Measurements from ENCODE around the gene MAD1L1.

Gene MAD1L1

DNA sequence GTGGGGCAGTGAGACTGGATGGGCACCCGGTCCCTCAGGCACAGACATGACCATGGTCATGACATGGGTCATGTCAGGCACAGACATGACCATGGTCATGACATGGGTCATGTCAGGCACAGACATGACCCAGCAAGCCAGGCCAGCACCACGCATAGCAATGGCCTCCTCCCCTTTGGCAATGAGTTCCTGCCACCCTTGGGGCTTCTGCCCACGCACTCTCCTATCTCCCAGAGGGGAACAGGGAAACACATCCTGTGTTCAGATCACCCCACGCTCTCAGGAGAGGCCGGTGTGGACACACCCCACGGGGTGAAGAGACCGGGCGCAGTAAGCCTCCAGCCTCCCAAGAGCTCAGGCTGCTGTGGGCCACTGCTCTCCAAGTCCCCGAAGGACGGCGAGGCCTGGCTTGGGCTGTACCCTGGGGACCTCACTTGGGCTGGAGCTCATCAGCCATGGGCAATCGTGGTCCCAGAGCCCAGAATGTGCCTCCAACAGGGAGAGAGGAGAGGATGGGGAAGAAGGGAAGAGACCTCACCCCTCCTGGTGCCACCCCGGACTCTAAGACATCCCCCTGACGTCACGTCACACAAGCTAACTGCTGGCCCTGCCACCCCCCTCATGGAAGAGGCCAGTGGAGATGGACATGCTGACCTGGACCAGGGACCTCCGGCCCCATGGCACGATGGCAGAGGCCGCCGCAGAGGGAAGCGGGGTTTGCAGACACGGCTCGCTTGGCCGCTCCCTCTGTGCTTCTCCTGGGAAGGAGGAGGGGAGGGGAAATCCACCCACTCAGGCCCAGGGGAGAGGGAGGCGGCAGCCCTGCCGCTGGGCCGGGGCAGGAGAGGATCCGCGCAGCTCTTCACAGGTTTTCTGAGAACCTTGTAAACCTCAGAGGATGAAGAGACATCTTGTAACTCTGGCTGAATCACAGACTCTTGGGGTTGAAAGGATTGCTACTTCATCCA is 293.0 kb downstream of the MAD1L1 start:
- no peaks in the 10 kb centered on the region for H4K20me1 ChIP-seq (ENCODE audit: control insufficient read depth, insufficient read depth, low read depth, low read length)
- peak overlapping the region; percentile 87 for H3K4me2 ChIP-seq (ENCODE audit: low read length)
- peaks cover 4% of the 10 kb centered on the region for H3F3A ChIP-seq (ENCODE audit: control insufficient read depth, insufficient read depth)
- H3K4me1 ChIP-seq (ENCODE audit: control insufficient read depth, low read length), result peaks cover 36% of the 10 kb centered on the region
- H3K9me2 ChIP-seq (replicated peaks; ENCODE audit: control insufficient read depth, low read length), result no peaks in the 10 kb centered on the region
- 0 out of 2 replicates have a peak, but pooled peaks cover 2% of the 10 kb centered on the region for H3K9me3 ChIP-seq (ENCODE audit: control insufficient read depth, insufficient read depth, low read length)
- no peaks in the 10 kb centered on the region for H3K27me3 ChIP-seq (ENCODE audit: control insufficient read depth, low read length)
- peak overlapping the region; percentile 73 for H3K4me3 ChIP-seq (ENCODE audit: low read length)
- H3K27ac ChIP-seq (ENCODE audit: low read depth, low read length), result peak overlapping the region; percentile 85
- TF ChIP-seq CTCF (IDR thresholded peaks at IDR 0.05; ENCODE audit: low read depth, low read length, poor library complexity, severe bottlenecking) (no peak), EZH2phosphoT487 (IDR thresholded peaks at IDR 0.05; ENCODE audit: borderline replicate concordance, low read length) (no peak)
- H3K36me3 ChIP-seq (ENCODE audit: control insufficient read depth, low read length), result peaks cover 20% of the 10 kb centered on the region
- peaks cover 25% of the 10 kb centered on the region for H3K79me2 ChIP-seq (ENCODE audit: control insufficient read depth, low read length)

DNA sequence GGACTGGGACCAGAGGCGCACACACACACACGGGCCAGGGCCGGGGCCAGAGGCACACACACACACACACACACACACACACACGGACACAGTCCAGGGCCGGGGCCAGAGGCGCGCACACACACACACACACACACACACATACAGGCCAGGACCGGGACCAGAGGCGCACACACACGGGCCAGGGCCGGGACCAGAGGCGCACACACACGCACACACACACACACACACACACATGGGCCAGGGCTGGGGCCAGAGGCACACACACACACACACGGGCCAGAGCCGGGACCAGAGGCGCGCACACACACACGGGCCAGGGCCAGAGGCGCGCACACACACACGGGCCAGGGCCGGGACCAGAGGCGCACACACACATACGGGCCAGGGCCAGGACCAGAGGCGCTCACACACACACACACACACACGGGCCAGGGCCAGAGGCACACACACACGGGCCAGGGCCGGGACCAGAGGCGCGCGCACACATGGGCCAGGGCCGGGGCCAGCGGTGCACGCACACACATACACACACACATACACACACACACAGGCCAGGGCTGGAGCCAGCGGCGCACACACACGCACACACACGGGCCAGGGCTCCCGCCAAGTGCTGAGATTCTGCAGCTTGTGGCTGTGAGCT is 293.8 kb downstream of the MAD1L1 start:
- TF ChIP-seq EZH2phosphoT487 (IDR thresholded peaks at IDR 0.05; ENCODE audit: borderline replicate concordance, low read length) (no peak), CTCF (IDR thresholded peaks at IDR 0.05; ENCODE audit: low read depth, low read length, poor library complexity, severe bottlenecking) (no peak)
- no peaks in the 10 kb centered on the region for H3K27me3 ChIP-seq (ENCODE audit: control insufficient read depth, low read length)
- peaks cover 25% of the 10 kb centered on the region for H3K79me2 ChIP-seq (ENCODE audit: control insufficient read depth, low read length)
- peak overlapping the region; percentile 73 for H3K4me3 ChIP-seq (ENCODE audit: low read length)
- no peaks in the 10 kb centered on the region for H4K20me1 ChIP-seq (ENCODE audit: control insufficient read depth, insufficient read depth, low read depth, low read length)
- peaks cover 4% of the 10 kb centered on the region for H3F3A ChIP-seq (ENCODE audit: control insufficient read depth, insufficient read depth)
- H3K36me3 ChIP-seq (ENCODE audit: control insufficient read depth, low read length), result peaks cover 26% of the 10 kb centered on the region
- H3K4me1 ChIP-seq (ENCODE audit: control insufficient read depth, low read length), result peaks cover 36% of the 10 kb centered on the region
- no peak overlapping the region for H3K27ac ChIP-seq (ENCODE audit: low read depth, low read length)
- no peaks in the 10 kb centered on the region for H3K9me2 ChIP-seq (replicated peaks; ENCODE audit: control insufficient read depth, low read length)
- peaks cover 7% of the 10 kb centered on the region; the same call in 1 of the 2 replicates for H3K9me3 ChIP-seq (ENCODE audit: control insufficient read depth, insufficient read depth, low read length)
- H3K4me2 ChIP-seq (ENCODE audit: low read length), result peak overlapping the region; percentile 87

DNA sequence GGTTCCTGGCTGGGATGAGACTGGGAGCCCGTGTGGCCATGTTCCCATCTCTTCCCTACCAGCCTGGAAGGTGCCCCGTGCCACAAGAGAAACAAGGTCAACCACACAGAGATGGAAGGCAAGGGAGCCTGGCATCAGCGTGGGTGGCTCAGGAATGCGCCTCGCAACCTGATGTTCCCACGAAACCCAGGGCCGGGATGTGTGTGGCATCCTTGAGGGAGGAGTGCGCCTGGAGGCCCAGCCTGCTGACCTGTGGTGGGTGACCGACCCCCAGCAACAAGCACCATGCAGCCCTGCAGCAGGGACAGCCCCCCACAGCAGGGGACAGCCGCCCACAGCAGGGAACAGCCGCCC is 295.5 kb downstream of the MAD1L1 start:
- H3K4me3 ChIP-seq (ENCODE audit: low read length), result no peak overlapping the region
- peaks cover 25% of the 10 kb centered on the region for H3K79me2 ChIP-seq (ENCODE audit: control insufficient read depth, low read length)
- no peak overlapping the region for H3K4me2 ChIP-seq (ENCODE audit: low read length)
- no peaks in the 10 kb centered on the region for H4K20me1 ChIP-seq (ENCODE audit: control insufficient read depth, insufficient read depth, low read depth, low read length)
- TF ChIP-seq CTCF (IDR thresholded peaks at IDR 0.05; ENCODE audit: low read depth, low read length, poor library complexity, severe bottlenecking) (no peak), EZH2phosphoT487 (IDR thresholded peaks at IDR 0.05; ENCODE audit: borderline replicate concordance, low read length) (no peak)
- H3K4me1 ChIP-seq (ENCODE audit: control insufficient read depth, low read length), result peaks cover 36% of the 10 kb centered on the region
- peaks cover 42% of the 10 kb centered on the region for H3K36me3 ChIP-seq (ENCODE audit: control insufficient read depth, low read length)
- H3K27ac ChIP-seq (ENCODE audit: low read depth, low read length), result no peak overlapping the region
- H3K9me2 ChIP-seq (replicated peaks; ENCODE audit: control insufficient read depth, low read length), result no peaks in the 10 kb centered on the region
- peaks cover 18% of the 10 kb centered on the region; the same call in 1 of the 2 replicates for H3K9me3 ChIP-seq (ENCODE audit: control insufficient read depth, insufficient read depth, low read length)
- no peaks in the 10 kb centered on the region for H3K27me3 ChIP-seq (ENCODE audit: control insufficient read depth, low read length)
- H3F3A ChIP-seq (ENCODE audit: control insufficient read depth, insufficient read depth), result no peaks in the 10 kb centered on the region; the same call in 1 of the 2 replicates
